CD14-positive monocyte (primary cell): ENCODE results near the gene FDPS. TPM values are rescaled to one million over a fixed set of nuclear protein-coding genes. Genes with fewer than 3 reads are reported as not detected.
A peak's percentile ranks its signal among the peaks of the same experiment; 100 is the strongest.

Experiments
- DNase-seq, 3 donors: peaks; one replicate each; pipeline ENCODE4 v3.0.0-alpha.2; 2011 to 2022
- H2AFZ ChIP-seq: 2 replicates; pipeline ENCODE4 v1.6.0; 2012; ENCODE audit warnings: mild to moderate bottlenecking, low read depth, low read length, inconsistent platforms; ENCODE audit not compliant: insufficient read depth, poor library complexity, severe bottlenecking
- H3K27ac ChIP-seq, 2 donors: 1 replicate in 1 of 2; 2 replicates in 1 of 2; pipeline ENCODE4 v1.5.1; 2012 to 2013; ENCODE audit warnings: low read length in 2 of 2, control low read depth in 1 of 2, inconsistent platforms in 1 of 2, low read depth in 1 of 2, mild to moderate bottlenecking in 1 of 2
- H3K27me3 ChIP-seq, 2 donors: one replicate each; pipeline versions ENCODE4 v1.6.0 to v1.6.1; 2011 to 2013; ENCODE audit warnings: low read length in 2 of 2; ENCODE audit not compliant: control insufficient read depth in 2 of 2, insufficient read depth in 2 of 2
- H3K36me3 ChIP-seq, 2 donors: replicated peaks in 1 of 2; 1 replicate in 1 of 2; 2 replicates in 1 of 2; pipeline versions ENCODE4 v1.5.1 to v1.6.1; 2012 to 2013; ENCODE audit warnings: low read length in 2 of 2, control low read depth in 1 of 2, inconsistent platforms in 1 of 2, mild to moderate bottlenecking in 1 of 2; ENCODE audit not compliant: insufficient read depth in 2 of 2, control insufficient read depth in 1 of 2
- H3K4me1 ChIP-seq, 2 donors: 1 replicate in 1 of 2; 2 replicates in 1 of 2; pipeline versions ENCODE4 v1.5.1 to v1.6.1; 2012 to 2013; ENCODE audit warnings: low read length in 2 of 2, control low read depth in 1 of 2, inconsistent platforms in 1 of 2, mild to moderate bottlenecking in 1 of 2, moderate library complexity in 1 of 2; ENCODE audit not compliant: insufficient read depth in 2 of 2, control insufficient read depth in 1 of 2
- H3K4me2 ChIP-seq: replicated peaks from 2 replicates; pipeline ENCODE3; 2012; ENCODE audit warnings: low read length, moderate library complexity, mild to moderate bottlenecking; ENCODE audit not compliant: poor library complexity, severe bottlenecking; ENCODE audit errors: extremely low read depth
- H3K4me3 ChIP-seq, 3 experiments: fragments of 200-600 bp in 1 of 3; sonication (generic) in 1 of 3; replicated peaks in 1 of 3; 1 replicate in 2 of 3; 2 replicates in 1 of 3; pipeline ENCODE4 v1.5.1; 2011 to 2013; ENCODE audit warnings: low read length in 3 of 3, mild to moderate bottlenecking in 3 of 3, control low read depth in 2 of 3, low read depth in 2 of 3, inconsistent platforms in 1 of 3, moderate library complexity in 1 of 3
- H3K79me2 ChIP-seq: 2 replicates; pipeline ENCODE4 v1.6.0; 2012; ENCODE audit warnings: mild to moderate bottlenecking, control low read depth, inconsistent platforms, low read length, moderate library complexity; ENCODE audit not compliant: insufficient read depth
- H3K9ac ChIP-seq: 2 replicates; pipeline ENCODE4 v1.6.0; 2017; ENCODE audit warnings: low read length, mild to moderate bottlenecking; ENCODE audit not compliant: insufficient read depth, poor library complexity, severe bottlenecking
- H3K9me3 ChIP-seq, 2 donors: replicated peaks in 1 of 2; 1 replicate in 1 of 2; 2 replicates in 1 of 2; pipeline versions ENCODE4 v1.5.1 to v1.6.1; 2012 to 2013; ENCODE audit warnings: low read length in 2 of 2, control low read depth in 1 of 2; ENCODE audit not compliant: control insufficient read depth in 1 of 2, insufficient read depth in 1 of 2
- H4K20me1 ChIP-seq: 2 replicates; pipeline ENCODE4 v1.6.0; 2012; ENCODE audit warnings: mild to moderate bottlenecking, low read length, control low read depth, moderate library complexity; ENCODE audit not compliant: insufficient read depth
- H3K27ac Mint-ChIP-seq, 7 donors: one replicate each; pipeline ENCODE4 v1.8.0; 2020; ENCODE audit warnings: mild to moderate bottlenecking in 7 of 7, mixed read lengths in 7 of 7, moderate library complexity in 6 of 7, inconsistent platforms in 2 of 7
- H3K27me3 Mint-ChIP-seq, 3 donors: one replicate each; pipeline ENCODE4 v1.8.0; 2021 to 2022; ENCODE audit warnings: low read depth in 3 of 3, mild to moderate bottlenecking in 3 of 3, mixed read lengths in 3 of 3, moderate library complexity in 3 of 3, inconsistent platforms in 1 of 3
- H3K36me3 Mint-ChIP-seq, 2 donors: one replicate each; pipeline ENCODE4 v1.8.0; 2020; ENCODE audit warnings: mixed read lengths in 2 of 2, inconsistent platforms in 1 of 2, mild to moderate bottlenecking in 1 of 2
- H3K4me1 Mint-ChIP-seq: one replicate; pipeline ENCODE4 v1.8.0; 2020; ENCODE audit warnings: mild to moderate bottlenecking, mixed read lengths
- H3K4me3 Mint-ChIP-seq, 2 donors: one replicate each; pipeline ENCODE4 v1.8.0; 2020; ENCODE audit warnings: mild to moderate bottlenecking in 2 of 2, mixed read lengths in 2 of 2, moderate library complexity in 1 of 2
- H3K9me3 Mint-ChIP-seq, 7 donors: one replicate each; pipeline ENCODE4 v1.8.0; 2020 to 2022; ENCODE audit warnings: mixed read lengths in 7 of 7, mild to moderate bottlenecking in 6 of 7, moderate library complexity in 6 of 7, inconsistent platforms in 2 of 7
- CTCF ChIP-seq: fragments of 200-600 bp; IDR thresholded peaks from one replicate; pipeline ENCODE4 v1.8.0; 2022; ENCODE audit warnings: antibody characterized with exemption, mild to moderate bottlenecking
- WGBS: methylation state at CpG from one replicate; pipeline ENCODE4 v1.1.5; 2013; ENCODE audit warnings: missing lambda C conversion rate; ENCODE audit not compliant: insufficient coverage; 5-methylcytosine and 5-hydroxymethylcytosine counted together
- intact Hi-C, 2 donors: fragments of 100-400 bp; cut with micrococcal nuclease; formaldehyde crosslinking; loops; one replicate each; pipeline versions ENCODE4 v1.15.0 to v1.15.1; 2023
- polyA plus RNA-seq, 3 donors: library from polyadenylated mRNA; depleted of rRNA in 1 of 3; unstranded in 2 of 3; stranded (reverse) in 1 of 3; fragments of 300-500 nt in 2 of 3; fragments of >200 nt in 1 of 3; fragmentation: Illumina TruSeq in 2 of 3; gene quantifications; 1 replicate in 2 of 3; 2 replicates in 1 of 3; pipeline ENCODE4 v1.2.3, GENCODE V29; 2012 to 2021

The FDPS gene
- polyA plus RNA-seq, 3 donors = 92.5 to 123 (median 117) TPM

- H3K9me3 ChIP-seq = no peaks in the 10 kb centered on the region
- H3K4me2 ChIP-seq = no peak within 1 kb of the TSS
- H4K20me1 ChIP-seq = no peaks in the 10 kb centered on the region
- WGBS = no CpG with 5 or more reads among the region's 5 CpGs
- H2AFZ ChIP-seq = no peak within 1 kb of the TSS
- Mint-ChIP-seq H3K4me3 (no peak within 1 kb of the TSS), H3K9me3 (peaks cover 0 to 2% (median 0%) of the 10 kb centered on the region in 7 donors), H3K27ac (peak within 1 kb of the TSS in 2 of 7 donors; percentile 39 to 76), H3K36me3 (no peaks in the 10 kb centered on the region), H3K4me1 (peaks cover 3% of the 10 kb centered on the region), H3K27me3 (peaks cover 10 to 22% (median 14%) of the 10 kb centered on the region in 3 donors)
- intact Hi-C loops = no loop called here
- no peak within 1 kb of the TSS for H3K9ac ChIP-seq
- H3K79me2 ChIP-seq = no peaks in the 10 kb centered on the region
- no peaks in the 10 kb centered on the region for H3K36me3 ChIP-seq
- DNase-seq = no peak
- no peak for TF ChIP-seq CTCF
- no peak within 1 kb of the TSS for H3K27ac ChIP-seq
- H3K4me3 ChIP-seq = no peak within 1 kb of the TSS
- H3K4me1 ChIP-seq = no peaks in the 10 kb centered on the region
- peaks cover 3 to 6% of the 10 kb centered on the region in 2 donors for H3K27me3 ChIP-seq
Observed at GRCh38 chr1:155301342-155301841, 7.3 kb upstream of the FDPS start, which contains the start of gene PKLR. TSS of gene PKLR (minus strand) at chr1:155301438. CDS start at chr1:155301395, 43 bp downstream.

- Mint-ChIP-seq H3K36me3 (no peaks in the 10 kb centered on the region), H3K4me1 (peaks cover 17% of the 10 kb centered on the region), H3K9me3 (no peaks in the 10 kb centered on the region), H3K4me3 (no peak overlapping the region), H3K27me3 (peaks cover 2 to 6% (median 2%) of the 10 kb centered on the region in 3 donors), H3K27ac (no peak overlapping the region)
- 92% methylated on average over 7 of the region's 11 CpGs for WGBS
- Histone ChIP-seq H3K4me2 (no peak overlapping the region), H3K79me2 (peaks cover 10% of the 10 kb centered on the region), H3K36me3 (no peaks in the 10 kb centered on the region), H3K4me3 (no peak overlapping the region), H2AFZ (no peak overlapping the region), H3K27me3 (no peaks in the 10 kb centered on the region), H3K9ac (no peak overlapping the region), H3K4me1 (peaks cover 14 to 16% of the 10 kb centered on the region in 2 donors), H3K27ac (no peak overlapping the region), H4K20me1 (no peaks in the 10 kb centered on the region), H3K9me3 (no peaks in the 10 kb centered on the region)
- no peak for DNase-seq
- no peak for TF ChIP-seq CTCF
- intact Hi-C loops = loop anchor here in 1 of 2 donors (5.0 kb wide), 1 partner anchor 97 kb away; the partner anchor contains the start of genes MTX1 and THBS3
Observed at GRCh38 chr1:155304558-155305063, 4.1 kb upstream of the FDPS start.
